Measurements from ENCODE around the gene NOL3. TPM values are rescaled to one million over a fixed set of nuclear protein-coding genes. Genes with fewer than 3 reads are reported as not detected.

NOL3 gene
- total RNA-seq, 1 experiment from 2014 or later, result 8.5 TPM

DNA sequence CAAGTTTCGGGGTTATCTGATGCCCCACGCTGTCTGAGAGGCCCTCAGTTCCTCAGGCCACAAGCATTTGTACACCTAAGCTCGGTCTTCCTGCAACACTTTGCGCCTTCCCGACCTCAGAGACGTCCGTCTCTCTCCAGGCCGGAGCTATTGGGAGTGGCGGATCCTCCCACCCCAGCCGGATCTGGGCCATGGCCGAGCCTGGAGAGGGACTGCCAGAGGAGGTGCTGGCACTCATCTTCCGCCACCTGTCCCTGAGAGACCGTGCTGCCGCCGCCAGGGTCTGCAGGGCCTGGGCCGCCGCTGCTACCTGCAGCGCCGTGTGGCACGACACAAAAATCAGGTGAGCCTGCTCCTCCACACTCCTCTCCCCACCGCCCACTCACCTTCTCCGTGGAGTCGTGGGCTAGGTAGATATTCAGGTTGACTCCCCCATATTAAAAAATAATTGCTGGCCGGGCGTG is 8.7 kb upstream of the NOL3 start:
- Mint-ChIP-seq H3K27ac (no peak overlapping the region), H3K4me1 (peaks cover 38% of the 10 kb centered on the region), H3K27me3 (ENCODE audit: low read depth) (peaks cover 99% of the 10 kb centered on the region), H3K36me3 (peaks cover 2% of the 10 kb centered on the region; the same call in 1 of the 2 replicates), H3K4me3 (peak overlapping the region; percentile 58), H3K9me3 (no peaks in the 10 kb centered on the region)
- ATAC-seq (no peak; the same call in 1 of the 2 replicates), DNase-seq (ENCODE audit: low spot score) (no peak)
- POLR2A ChIA-PET, result interaction anchor here (0.7 kb wide), 1 partner anchor 9 kb away, joined by 3 read pairs; no protein-coding TSS in a partner anchor
- CTCF ChIA-PET, result interaction anchor here (0.9 to 15.6 kb wide), 12 partner anchors 5 to 208 kb away, joined by 3 to 386 read pairs (median 18); partner anchors contain the start of genes B3GNT9, CES3, ELMO3 and FBXL8
- no peak for TF ChIP-seq ZNF396 (CRISPR knock-in tag; IDR thresholded peaks at IDR 0.05; ENCODE audit: borderline replicate concordance)
- TF ChIP-seq ZNF423 (CRISPR knock-in tag; IDR thresholded peaks at IDR 0.05), result no peak
- TF ChIP-seq, protein P1, sequence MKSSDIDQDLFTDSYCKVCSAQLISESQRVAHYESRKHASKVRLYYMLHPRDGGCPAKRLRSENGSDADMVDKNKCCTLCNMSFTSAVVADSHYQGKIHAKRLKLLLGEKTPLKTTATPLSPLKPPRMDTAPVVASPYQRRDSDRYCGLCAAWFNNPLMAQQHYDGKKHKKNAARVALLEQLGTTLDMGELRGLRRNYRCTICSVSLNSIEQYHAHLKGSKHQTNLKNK (CRISPR knock-in tag; IDR thresholded peaks at IDR 0.05), result no peak
- TF ChIP-seq FOXP1 (CRISPR knock-in tag; IDR thresholded peaks at IDR 0.05; ENCODE audit: borderline replicate concordance), result no peak
- TF ChIP-seq HMGA2 (CRISPR knock-in tag; IDR thresholded peaks at IDR 0.05), result no peak
- TF ChIP-seq, protein P2, sequence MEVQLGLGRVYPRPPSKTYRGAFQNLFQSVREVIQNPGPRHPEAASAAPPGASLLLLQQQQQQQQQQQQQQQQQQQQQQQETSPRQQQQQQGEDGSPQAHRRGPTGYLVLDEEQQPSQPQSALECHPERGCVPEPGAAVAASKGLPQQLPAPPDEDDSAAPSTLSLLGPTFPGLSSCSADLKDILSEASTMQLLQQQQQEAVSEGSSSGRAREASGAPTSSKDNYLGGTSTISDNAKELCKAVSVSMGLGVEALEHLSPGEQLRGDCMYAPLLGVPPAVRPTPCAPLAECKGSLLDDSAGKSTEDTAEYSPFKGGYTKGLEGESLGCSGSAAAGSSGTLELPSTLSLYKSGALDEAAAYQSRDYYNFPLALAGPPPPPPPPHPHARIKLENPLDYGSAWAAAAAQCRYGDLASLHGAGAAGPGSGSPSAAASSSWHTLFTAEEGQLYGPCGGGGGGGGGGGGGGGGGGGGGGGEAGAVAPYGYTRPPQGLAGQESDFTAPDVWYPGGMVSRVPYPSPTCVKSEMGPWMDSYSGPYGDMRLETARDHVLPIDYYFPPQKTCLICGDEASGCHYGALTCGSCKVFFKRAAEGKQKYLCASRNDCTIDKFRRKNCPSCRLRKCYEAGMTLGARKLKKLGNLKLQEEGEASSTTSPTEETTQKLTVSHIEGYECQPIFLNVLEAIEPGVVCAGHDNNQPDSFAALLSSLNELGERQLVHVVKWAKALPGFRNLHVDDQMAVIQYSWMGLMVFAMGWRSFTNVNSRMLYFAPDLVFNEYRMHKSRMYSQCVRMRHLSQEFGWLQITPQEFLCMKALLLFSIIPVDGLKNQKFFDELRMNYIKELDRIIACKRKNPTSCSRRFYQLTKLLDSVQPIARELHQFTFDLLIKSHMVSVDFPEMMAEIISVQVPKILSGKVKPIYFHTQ (CRISPR knock-in tag; IDR thresholded peaks at IDR 0.05), result no peak
- TF ChIP-seq SMAD4 (CRISPR knock-in tag; IDR thresholded peaks at IDR 0.05), result no peak
- TF ChIP-seq, protein P3, sequence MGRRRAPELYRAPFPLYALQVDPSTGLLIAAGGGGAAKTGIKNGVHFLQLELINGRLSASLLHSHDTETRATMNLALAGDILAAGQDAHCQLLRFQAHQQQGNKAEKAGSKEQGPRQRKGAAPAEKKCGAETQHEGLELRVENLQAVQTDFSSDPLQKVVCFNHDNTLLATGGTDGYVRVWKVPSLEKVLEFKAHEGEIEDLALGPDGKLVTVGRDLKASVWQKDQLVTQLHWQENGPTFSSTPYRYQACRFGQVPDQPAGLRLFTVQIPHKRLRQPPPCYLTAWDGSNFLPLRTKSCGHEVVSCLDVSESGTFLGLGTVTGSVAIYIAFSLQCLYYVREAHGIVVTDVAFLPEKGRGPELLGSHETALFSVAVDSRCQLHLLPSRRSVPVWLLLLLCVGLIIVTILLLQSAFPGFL (CRISPR knock-in tag; IDR thresholded peaks at IDR 0.05; ENCODE audit: borderline replicate concordance), result no peak
- no peak for TF ChIP-seq NR2C2 (CRISPR knock-in tag; IDR thresholded peaks at IDR 0.05)
- no peak for TF ChIP-seq NR1H2 (CRISPR knock-in tag; IDR thresholded peaks at IDR 0.05)
- TF ChIP-seq, protein P4, sequence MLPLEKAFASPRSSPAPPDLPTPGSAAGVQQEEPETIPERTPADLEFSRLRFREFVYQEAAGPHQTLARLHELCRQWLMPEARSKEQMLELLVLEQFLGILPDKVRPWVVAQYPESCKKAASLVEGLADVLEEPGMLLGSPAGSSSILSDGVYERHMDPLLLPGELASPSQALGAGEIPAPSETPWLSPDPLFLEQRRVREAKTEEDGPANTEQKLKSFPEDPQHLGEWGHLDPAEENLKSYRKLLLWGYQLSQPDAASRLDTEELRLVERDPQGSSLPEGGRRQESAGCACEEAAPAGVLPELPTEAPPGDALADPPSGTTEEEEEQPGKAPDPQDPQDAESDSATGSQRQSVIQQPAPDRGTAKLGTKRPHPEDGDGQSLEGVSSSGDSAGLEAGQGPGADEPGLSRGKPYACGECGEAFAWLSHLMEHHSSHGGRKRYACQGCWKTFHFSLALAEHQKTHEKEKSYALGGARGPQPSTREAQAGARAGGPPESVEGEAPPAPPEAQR (CRISPR knock-in tag; IDR thresholded peaks at IDR 0.05), result no peak
- TF ChIP-seq ELF4 (CRISPR knock-in tag; IDR thresholded peaks at IDR 0.05; ENCODE audit: low read depth), result no peak
- no peak for TF ChIP-seq ZNF138 (CRISPR knock-in tag; conservative IDR thresholded peaks at IDR 0.05)
- no peak for TF ChIP-seq MYBL2 (CRISPR knock-in tag; IDR thresholded peaks at IDR 0.05)
- TF ChIP-seq, protein P5, sequence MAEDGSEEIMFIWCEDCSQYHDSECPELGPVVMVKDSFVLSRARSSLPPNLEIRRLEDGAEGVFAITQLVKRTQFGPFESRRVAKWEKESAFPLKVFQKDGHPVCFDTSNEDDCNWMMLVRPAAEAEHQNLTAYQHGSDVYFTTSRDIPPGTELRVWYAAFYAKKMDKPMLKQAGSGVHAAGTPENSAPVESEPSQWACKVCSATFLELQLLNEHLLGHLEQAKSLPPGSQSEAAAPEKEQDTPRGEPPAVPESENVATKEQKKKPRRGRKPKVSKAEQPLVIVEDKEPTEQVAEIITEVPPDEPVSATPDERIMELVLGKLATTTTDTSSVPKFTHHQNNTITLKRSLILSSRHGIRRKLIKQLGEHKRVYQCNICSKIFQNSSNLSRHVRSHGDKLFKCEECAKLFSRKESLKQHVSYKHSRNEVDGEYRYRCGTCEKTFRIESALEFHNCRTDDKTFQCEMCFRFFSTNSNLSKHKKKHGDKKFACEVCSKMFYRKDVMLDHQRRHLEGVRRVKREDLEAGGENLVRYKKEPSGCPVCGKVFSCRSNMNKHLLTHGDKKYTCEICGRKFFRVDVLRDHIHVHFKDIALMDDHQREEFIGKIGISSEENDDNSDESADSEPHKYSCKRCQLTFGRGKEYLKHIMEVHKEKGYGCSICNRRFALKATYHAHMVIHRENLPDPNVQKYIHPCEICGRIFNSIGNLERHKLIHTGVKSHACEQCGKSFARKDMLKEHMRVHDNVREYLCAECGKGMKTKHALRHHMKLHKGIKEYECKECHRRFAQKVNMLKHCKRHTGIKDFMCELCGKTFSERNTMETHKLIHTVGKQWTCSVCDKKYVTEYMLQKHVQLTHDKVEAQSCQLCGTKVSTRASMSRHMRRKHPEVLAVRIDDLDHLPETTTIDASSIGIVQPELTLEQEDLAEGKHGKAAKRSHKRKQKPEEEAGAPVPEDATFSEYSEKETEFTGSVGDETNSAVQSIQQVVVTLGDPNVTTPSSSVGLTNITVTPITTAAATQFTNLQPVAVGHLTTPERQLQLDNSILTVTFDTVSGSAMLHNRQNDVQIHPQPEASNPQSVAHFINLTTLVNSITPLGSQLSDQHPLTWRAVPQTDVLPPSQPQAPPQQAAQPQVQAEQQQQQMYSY (CRISPR knock-in tag; IDR thresholded peaks at IDR 0.05), result no peak
- no peak for TF ChIP-seq SP1 (CRISPR knock-in tag; conservative IDR thresholded peaks at IDR 0.05)
- TF ChIP-seq ZNF219 (CRISPR knock-in tag; IDR thresholded peaks at IDR 0.05; ENCODE audit: borderline replicate concordance), result no peak
